Activated CD4-positive, alpha-beta T cell treated with anti-CD3 and anti-CD28 coated beads for 4 hours (primary cell): ENCODE data around the gene RNF150.

Experiments used
- DNase-seq, 2 donors: peaks; one replicate each; pipeline ENCODE4 v3.0.0-alpha.2; 2020

The RNF150 gene

DNA sequence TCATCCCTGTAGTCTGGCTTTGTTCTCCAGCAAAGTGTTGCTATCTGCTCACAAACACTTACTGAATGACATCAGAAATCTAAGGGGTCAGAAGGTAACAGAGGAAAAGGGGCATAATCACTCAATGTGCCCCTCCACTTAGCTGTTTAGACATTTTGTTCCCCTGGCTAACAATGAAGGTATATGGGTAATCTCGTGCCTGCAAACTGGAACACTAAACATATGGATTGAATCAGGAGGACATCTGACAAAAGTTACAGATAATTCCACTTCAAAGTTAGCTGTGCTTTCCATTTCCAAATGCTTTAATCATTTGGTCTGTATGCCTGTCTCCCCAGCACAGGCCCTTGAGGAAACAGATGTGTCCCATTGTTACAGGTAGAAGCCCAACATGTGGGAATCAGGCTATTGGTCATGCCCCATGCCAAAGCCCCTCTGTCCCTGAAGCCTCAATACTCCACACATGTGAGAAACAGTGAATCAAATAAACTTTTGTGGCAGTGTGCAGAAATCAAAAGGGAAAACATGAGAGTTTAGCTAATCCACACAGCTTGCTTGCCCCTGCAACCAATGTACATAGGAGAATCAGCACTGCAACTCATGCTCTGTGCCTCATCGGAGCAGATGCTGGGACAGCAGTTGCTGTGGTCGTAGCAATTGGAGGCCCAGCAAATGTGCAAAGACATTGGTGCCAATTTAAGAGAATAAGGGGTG is 111.7 kb downstream of the RNF150 start:
- no peak for DNase-seq

DNA sequence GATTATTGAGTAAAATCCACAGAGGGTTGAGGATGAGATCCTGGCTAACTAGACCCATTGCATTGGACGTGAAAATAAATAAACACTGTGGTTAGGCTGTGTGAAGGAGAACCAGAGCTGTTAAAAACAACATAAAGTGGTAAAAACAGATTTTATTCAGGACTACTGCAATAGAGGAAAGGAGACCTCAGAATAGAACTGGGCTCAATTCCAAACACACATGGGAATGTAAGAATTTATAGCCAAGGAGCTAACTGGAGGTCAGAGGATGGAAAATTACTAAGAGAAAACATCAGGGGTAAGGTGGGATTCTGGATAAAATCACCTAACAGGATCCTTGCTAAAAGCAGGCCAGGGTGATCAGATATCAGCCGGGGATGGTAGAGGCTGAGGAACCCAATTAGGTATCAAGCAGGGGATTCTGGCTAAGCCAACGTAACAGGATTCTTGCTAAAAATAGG is 112.4 kb downstream of the RNF150 start:
- no peak for DNase-seq

DNA sequence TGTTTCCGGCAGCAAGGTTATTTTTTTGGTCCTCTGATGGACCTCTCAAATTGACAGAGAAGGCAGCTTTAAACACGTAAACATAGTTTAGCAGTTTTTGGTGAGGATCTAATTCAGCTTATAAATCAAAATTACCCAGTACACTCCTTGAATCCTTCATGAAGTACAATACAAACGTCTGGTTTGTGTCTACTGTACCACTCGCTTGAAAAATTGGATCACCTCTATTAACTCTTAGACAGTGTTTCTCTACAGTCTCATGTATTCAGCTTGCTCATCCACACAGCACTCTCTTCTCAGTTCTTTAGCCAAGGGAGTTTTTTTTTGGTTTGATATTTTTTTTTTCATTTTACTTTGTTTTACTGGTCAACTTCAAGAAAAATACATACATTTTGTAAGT is 113.5 kb downstream of the RNF150 start:
- no peak for DNase-seq

DNA sequence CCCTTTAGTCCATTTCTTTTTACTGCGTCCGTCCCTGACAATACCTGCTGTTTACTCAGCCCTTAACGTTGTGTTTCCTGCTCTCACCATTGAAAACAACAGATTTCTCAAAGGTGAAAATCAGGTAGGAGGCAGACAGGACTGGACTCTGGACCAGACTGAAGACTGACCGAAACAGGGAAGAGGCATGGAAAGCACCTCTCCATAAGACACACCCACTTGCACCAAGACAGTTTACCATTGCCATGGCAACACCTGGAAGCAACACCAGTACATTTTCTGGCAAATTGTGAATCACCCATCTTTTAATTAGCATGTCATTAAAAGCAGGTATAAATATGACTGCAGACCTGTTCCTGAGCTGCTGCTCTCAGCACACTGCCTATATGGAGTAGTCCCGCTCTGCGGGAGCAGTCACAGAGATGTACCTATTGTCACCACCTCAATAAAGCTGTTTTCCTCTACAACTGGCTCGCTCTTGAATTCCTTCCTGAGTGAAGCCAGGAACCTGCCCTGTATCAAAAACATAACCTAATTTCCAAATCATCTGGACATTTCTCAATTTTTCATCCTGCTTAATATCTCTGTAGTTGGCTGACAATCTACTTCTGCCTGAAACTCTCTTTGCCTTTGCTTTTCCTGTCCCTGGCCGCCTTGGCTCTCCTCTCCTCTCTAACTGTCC is 117.0 kb downstream of the RNF150 start:
- DNase-seq = no peak

DNA sequence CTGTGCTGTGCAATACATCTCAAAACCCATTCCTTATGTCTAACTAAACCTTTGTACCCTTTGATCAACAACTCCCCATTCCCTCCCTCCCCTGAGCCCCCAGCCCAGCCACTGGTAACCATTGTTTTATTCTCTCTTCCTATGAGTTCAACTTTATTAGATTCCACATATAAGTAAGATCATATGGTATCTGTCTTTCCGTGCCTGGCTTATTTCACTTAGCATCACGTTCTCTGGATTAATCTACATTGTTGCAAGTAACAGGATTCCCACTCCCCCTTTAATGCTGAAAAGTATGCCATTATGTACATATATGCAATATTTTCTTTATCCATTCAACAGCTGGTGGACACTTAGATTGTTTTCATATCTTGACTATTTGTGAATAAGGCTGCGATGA is 119.4 kb downstream of the RNF150 start:
- no peak for DNase-seq

DNA sequence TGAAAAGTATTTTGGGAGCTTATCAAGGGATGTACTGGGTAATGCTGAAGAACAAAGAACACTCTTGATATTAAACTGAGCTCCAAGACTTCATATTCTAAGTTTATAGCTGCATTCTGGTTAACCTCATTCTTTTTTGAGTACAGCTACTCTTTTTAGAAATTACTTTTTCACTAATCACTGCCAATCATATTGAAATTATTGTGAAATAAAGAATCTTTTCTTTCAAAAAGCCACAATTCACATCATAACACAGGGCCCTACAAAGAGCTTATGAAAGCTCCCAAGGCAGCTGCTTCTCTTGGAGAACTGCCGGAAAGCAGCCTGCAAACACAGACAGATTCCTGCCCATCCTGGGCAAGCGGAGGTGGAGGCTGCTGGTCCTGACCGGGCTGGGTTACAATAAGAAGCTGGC is 121.4 kb downstream of the RNF150 start:
- no peak for DNase-seq

DNA sequence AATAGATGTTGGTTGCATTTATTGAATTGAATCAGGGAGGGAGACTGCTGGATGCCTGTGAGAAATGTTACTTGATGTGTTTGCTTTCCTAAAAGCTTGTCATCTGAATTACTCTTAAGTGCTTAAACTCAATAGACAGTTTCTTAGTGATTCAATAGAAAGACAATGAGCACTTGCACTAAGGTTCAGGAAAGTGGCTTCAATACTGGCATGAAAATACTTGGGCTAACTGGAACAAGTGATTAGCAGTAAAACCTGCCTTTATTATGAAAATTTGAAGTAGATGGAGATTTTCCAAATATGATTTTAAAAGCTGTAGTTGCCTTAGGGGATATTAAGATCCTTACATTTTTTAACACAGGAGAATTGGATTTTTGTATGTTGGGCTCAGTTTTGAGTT is 123.3 kb downstream of the RNF150 start:
- DNase-seq = no peak

DNA sequence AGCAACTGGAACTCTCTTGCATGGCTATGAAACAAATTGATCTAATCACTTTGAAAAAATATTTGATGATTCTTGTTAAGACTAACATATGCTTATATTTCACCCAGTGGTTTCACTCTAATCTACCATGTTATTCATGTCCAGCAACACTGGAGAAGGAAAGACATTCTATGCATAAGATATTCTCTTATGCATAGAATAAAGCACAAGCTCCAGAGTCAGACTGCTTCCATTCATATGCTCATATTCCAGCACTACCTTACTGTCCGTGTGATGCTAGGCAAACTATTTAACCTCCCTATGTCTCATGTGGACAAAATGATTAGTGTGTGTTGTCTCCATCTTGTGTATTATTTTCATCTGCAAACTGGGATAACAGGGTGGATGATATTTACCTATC is 124.1 kb downstream of the RNF150 start:
- no peak for DNase-seq

DNA sequence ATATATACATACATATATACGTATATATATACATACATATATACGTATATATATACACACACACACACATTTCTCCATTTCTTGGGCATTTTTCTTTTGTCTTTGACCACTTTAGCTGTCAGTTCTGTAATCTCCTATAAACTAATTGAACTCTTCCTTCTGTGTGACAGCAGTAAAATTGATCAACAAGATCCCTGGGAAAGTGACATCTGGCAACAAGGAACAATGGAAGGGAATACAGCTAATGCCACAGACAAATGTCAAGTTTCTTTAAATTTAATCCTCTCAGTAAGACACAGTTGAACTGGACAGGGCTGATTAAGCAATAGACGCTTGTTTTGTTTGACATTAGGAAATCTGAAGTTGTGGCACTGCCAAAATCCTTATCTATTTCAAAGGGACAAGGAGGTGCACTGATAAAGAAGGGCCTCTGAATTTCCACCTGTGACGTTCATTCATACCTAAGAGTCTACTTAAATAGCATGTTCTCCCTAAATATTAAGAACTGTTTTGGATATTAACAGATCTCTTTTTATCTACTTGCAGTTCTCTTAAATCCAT is 126.9 kb downstream of the RNF150 start:
- DNase-seq = no peak

DNA sequence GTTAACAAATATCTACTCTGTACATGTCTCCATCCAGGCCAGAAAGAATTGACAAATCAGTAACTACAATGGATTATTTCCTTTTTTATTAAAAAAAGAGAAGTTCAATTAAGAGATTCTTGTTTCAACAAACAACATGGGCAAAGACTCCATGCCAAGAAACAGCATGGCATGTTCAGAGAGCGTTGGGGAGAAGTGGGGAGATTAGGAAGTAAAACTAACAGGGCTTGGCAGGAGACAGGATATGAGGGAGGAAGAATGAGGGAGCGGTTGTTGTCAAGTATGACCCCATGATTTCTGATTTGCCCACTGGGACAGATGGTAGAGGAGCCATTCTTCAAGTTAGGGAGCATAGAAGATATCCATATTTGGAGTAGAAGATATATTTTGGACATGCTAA is 128.4 kb downstream of the RNF150 start:
- DNase-seq = no peak

DNA sequence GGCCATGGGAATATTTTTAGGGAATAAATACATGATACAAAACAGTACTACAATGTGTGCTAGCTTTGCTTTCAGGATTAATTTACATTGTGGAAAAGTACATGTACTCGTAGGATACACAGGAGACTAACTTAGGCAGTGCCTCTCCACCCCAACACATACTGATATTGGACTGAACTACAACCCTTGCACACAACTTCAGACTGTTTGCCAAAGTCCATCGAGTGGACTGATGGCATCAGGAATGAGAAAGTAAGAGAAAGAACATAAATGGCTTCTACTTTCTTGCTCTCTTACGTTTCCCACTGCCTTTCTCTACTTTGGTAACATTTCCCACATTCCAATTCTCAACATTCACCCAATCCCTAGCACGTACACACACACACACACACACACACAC is 130.1 kb downstream of the RNF150 start:
- DNase-seq = no peak

DNA sequence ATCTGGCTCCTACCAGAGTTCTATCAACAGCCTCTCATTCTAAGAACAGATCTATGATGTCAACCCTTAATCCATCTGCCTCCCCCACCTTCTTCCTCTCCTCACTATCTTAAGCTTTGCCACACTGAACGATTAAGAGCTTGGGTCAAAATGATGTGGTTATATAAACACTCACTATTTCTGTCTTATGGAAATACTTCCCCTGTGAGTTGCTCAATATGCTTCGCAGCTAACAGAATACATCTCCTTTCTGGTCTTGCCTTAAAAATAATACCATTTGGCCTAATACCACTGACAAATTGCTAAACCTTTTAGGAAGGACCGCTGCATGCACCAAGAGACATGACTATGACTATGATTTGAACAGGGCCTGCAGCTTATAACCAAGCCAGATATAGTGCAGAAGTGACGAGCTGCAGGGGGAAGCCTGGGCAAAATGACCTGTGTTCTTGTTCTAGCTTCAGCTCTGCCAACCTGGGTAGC is 130.9 kb downstream of the RNF150 start:
- DNase-seq = no peak

DNA sequence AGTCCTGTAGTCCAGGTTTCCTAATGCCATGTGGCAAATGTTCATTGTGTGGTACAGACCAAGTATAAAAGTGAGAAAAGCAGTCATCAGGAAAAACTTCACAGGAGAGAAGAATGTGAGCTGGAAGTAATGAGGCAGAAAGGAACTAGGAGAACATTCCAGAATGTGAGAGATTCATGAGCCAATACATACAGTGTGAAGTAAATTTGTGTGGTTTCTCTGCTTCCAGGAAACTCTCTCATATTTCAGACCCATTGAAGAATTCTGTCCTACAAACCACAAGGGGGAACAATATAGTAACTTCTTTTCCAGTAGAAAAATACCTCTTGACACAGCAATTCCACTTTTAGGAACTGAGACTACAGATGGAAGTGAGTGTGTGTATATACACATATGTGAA is 136.5 kb downstream of the RNF150 start:
- no peak for DNase-seq

DNA sequence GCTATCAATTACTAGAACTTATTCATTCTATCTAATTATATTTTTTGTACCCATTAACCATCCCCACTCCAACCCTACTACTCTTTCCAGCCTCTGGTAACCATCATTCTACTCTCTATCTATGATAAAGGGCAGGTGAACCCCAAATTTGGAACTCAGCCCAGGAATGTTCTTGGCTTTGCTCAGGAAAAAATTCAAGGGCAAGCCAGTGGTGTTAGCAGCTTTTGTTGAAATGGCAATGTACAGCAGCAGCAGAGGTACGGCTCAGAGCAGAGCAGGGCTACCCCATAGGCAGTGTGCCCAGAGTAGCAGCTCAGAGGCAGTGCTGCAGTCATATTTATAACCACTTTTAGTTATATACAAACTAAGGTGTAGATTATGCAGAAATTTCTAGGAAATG is 138.2 kb downstream of the RNF150 start:
- no peak for DNase-seq

DNA sequence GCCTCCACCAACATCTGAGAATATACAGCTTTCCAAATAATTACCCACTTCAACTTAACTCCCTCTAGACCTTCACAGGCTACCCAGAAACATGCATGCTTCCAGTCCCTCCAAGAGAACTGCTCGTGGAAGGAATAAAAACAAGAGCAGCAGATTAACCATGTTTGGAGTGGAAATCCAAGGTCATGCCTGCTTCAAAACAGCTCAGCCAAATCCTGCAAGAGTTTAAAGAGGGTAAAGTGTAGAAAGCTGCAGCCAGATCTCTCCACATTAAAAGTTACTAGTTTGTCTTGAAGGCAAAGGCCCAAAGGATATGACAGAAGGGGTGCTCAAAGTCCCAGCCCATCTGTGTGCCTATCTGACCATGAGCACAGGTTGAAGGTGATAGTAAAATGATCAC is 139.3 kb downstream of the RNF150 start:
- no peak for DNase-seq

DNA sequence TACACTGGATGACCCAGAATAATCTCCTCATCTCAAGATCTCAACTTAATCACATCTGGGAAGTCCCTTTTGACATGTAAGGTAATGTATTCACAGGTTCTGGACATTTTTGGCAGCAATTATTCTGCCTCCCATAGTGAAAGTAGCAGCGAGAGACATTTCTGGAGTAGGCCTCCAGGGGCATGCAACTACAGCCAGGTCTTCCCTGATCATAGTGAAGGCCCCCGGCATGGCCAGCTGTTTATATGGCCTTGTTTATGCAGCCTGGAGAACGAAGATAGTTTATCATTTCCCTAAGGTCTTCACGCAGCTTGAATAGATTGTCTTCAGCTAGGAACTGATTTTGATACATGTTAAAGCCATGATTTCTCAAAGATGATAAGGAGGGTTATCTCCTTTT is 139.9 kb downstream of the RNF150 start:
- DNase-seq = no peak

DNA sequence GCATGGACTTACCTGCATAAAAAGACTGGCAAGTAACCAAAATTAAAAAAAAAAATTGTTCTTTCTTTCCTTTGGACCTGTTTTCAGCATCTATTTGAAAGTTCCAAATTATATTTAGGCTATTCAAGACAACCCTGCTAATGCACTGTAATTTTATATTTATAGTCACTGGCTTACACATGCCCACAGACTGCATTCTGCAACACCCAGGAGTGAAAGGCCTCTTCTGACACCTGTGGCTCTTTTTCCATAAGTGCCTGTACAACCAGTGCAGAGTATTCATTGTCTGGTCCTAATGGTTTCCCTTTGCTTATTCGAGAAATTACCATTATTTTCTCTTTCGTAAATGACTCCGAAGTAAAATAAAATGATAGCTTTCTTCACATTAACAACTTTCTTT is 143.3 kb downstream of the RNF150 start:
- no peak for DNase-seq

DNA sequence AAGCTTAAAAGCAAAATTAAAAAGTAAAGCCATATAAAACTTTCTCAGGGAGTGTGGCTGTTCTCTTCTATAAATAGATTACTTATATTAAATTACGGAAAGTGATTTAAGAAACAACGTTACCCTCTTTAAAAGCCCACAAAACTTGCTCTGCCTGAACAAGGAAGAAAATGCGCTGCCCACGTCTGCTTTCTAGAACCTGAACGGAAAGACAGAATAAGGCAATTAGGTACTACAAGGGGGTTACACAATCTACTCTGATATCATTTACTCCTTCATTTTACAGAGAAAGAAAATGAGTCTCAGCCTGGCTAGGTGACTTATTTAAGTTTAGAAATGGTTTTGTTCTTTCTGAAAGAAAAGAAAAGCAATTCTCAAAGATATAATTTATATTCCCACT is 147.2 kb downstream of the RNF150 start:
- DNase-seq = no peak

DNA sequence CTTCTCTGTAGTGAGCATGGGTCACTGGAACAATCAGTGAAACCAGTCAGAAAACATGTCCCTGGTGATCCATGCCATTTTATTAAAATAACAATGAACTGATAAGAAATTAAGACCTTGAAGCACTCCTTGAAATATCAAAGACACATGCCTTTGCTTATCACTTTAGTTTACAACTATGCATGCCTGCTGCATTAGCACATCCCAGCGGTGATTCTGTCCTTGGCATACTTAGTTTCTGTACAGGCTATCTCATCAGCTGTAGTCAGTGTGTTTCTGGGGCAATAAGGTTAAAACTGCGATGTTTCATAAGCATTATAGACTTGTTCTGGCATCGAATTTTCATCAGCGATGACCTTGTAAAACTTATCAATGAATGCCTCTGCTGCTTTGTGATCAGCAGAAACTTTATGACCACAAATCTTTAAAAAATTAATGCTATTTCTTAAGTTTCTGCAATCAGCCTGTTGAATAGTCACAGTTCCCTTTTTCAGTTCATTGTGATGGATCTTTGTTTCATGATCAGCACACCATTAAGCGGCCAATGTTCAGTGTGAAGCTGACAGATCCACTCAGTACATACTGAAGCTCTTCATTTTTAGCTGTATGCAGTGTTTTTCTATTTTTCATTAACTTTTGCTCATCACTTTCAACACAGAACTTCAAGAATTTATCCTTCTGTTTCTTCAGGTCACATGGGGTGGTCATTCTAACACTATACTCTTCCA is 150.5 kb downstream of the RNF150 start:
- DNase-seq = no peak

DNA sequence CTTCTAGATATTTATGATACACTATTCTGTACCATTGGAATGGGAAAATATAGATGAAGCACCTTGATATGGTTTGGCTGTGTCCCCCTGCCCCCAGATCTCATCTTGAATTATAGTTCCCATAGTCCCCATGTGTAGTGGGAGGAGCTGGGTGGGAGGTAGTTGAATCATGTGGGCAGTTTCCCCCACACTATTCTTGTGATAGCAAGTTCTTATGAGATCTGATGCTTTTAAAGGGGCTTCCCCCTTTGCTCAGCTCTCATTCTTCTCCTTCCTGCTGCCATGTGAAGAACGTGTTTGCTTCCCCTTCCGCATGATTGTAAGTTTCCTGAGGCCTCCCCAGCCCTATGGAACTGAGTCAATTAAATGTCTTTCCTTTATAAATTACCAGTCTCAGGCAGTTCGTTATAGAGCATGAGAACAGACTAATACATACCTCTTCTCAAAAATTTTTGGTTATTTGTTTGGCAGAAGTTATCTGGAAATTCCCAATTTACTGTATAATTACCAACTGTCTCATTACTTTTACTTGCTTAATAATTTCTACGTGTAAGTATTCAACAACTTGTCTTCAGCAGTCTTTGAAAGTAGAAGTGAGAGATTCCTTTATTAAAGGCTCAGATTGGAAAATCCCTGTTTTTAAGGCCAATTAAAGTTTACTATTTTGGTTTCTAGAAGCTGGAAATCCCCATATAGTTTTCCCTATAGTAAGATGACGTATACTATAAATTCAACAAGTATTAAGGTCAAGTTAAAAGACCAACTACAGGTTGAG is 152.7 kb downstream of the RNF150 start:
- DNase-seq = no peak

DNA sequence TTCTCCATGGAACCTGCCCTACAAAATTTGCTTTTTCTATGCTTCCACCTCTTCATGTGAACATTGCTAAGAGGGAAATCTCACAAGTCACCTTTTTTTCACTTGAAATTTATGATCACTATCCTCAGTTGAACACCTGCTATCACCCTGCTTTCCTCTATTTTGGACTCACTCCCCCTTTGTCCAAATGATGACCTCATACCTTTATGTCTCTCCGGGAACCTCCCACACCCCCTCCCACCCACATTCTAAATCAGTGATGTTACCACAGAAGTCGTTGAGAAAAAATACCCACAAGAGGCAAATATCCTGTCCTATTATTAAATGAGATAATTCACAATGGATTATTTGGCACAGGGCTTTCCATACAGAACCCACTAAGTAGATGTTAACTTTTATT is 156.5 kb downstream of the RNF150 start:
- DNase-seq = no peak

DNA sequence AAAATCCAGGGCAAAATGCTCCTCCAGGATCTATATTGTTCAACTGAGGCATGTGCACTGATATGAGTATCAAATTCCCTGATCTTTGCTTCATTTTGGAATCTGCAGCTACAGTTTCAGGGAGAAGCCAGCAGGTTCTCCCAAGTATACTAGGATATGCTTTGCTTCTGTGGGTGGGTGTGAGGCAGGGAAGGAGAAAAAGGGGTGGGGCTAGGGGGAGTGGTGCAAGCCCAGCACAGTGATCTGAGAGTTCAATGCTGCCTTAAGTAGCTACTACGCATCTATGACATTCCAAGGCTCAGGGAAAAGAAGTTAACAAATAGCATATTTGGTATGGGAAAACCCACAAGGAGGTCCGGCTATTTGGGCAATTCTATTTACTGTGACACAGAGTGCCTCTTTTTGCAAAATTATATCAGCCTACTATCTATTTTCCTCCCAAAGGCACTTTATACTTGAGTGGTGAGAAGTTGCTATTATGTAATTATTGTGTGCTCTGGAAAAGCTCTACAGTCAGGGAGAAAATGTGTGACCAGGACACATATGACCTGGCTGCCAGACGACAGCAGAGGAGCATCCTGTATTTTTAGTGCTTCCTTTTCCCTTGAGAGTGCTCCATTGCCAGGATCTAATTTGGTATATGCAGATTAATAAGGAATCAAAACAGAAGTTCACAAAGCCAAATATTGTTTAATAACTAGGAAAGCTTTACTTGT is 162.0 kb downstream of the RNF150 start:
- no peak for DNase-seq
